ENCODE data around the gene KCNH3.

Gene KCNH3

GRCh38 chr12:49557917-49558215 lies 19.0 kb downstream of the KCNH3 start:
- in situ Hi-C loops (cut with HindIII; ENCODE audit: low pct_ligation_motif_present, low sequenced_read_pairs) = no loop called here
- DNase-seq = no peak
- H3K27me3 ChIP-seq (replicated peaks) = no peaks in the 10 kb centered on the region
- H3K4me3 ChIP-seq (ENCODE audit: low read depth, low read length) = no peak overlapping the region
- H3K36me3 ChIP-seq (replicated peaks) = peaks cover 54% of the 10 kb centered on the region
- H3K27ac ChIP-seq = no peak overlapping the region
- peak; percentile 39 for TF ChIP-seq CTCF (IDR thresholded peaks at IDR 0.05; ENCODE audit: low read depth, low read length, missing control alignments)

- Histone ChIP-seq H3K36me3 (replicated peaks) (peaks cover 59% of the 10 kb centered on the region), H3K27me3 (replicated peaks) (no peaks in the 10 kb centered on the region), H3K27ac (no peak overlapping the region), H3K4me3 (ENCODE audit: low read depth, low read length) (no peak overlapping the region)
- in situ Hi-C loops (cut with HindIII; ENCODE audit: low pct_ligation_motif_present, low sequenced_read_pairs) = no loop called here
- no peak for TF ChIP-seq CTCF (IDR thresholded peaks at IDR 0.05; ENCODE audit: low read depth, low read length, missing control alignments)
- DNase-seq = no peak
Measured at GRCh38 chr12:49558526-49558925, 19.7 kb downstream of the KCNH3 start.

- in situ Hi-C loops (cut with HindIII; ENCODE audit: low pct_ligation_motif_present, low sequenced_read_pairs) = no loop called here
- TF ChIP-seq CTCF (IDR thresholded peaks at IDR 0.05; ENCODE audit: low read depth, low read length, missing control alignments) = no peak
- H3K27ac ChIP-seq = no peak overlapping the region
- H3K4me3 ChIP-seq (ENCODE audit: low read depth, low read length) = no peak overlapping the region
- no peak for DNase-seq
- peaks cover 65% of the 10 kb centered on the region for H3K36me3 ChIP-seq (replicated peaks)
- H3K27me3 ChIP-seq (replicated peaks) = no peaks in the 10 kb centered on the region
Measured at GRCh38 chr12:49559011-49559675, 20.3 kb downstream of the KCNH3 start.

- in situ Hi-C loops (cut with HindIII; ENCODE audit: low pct_ligation_motif_present, low sequenced_read_pairs) = no loop called here
- no peak for DNase-seq
- H3K27ac ChIP-seq = no peak overlapping the region
- no peak for TF ChIP-seq CTCF (IDR thresholded peaks at IDR 0.05; ENCODE audit: low read depth, low read length, missing control alignments)
- no peaks in the 10 kb centered on the region for H3K27me3 ChIP-seq (replicated peaks)
- peaks cover 74% of the 10 kb centered on the region for H3K36me3 ChIP-seq (replicated peaks)
- no peak overlapping the region for H3K4me3 ChIP-seq (ENCODE audit: low read depth, low read length)
Measured at GRCh38 chr12:49560695-49561094, 21.9 kb downstream of the KCNH3 start.

- no peak overlapping the region for H3K27ac ChIP-seq
- in situ Hi-C loops (cut with HindIII; ENCODE audit: low pct_ligation_motif_present, low sequenced_read_pairs) = no loop called here
- peaks cover 60% of the 10 kb centered on the region for H3K36me3 ChIP-seq (replicated peaks)
- no peaks in the 10 kb centered on the region for H3K27me3 ChIP-seq (replicated peaks)
- no peak for DNase-seq
- TF ChIP-seq CTCF (IDR thresholded peaks at IDR 0.05; ENCODE audit: low read depth, low read length, missing control alignments) = no peak
- H3K4me3 ChIP-seq (ENCODE audit: low read depth, low read length) = no peak overlapping the region
Measured at GRCh38 chr12:49562233-49562632, 23.4 kb downstream of the KCNH3 start.

- Histone ChIP-seq H3K4me3 (ENCODE audit: low read depth, low read length) (no peak overlapping the region), H3K27me3 (replicated peaks) (no peaks in the 10 kb centered on the region), H3K27ac (no peak overlapping the region), H3K36me3 (replicated peaks) (peaks cover 58% of the 10 kb centered on the region)
- in situ Hi-C loops (cut with HindIII; ENCODE audit: low pct_ligation_motif_present, low sequenced_read_pairs) = no loop called here
- TF ChIP-seq CTCF (IDR thresholded peaks at IDR 0.05; ENCODE audit: low read depth, low read length, missing control alignments) = no peak
- DNase-seq = no peak
Measured at GRCh38 chr12:49562831-49563230, 24.0 kb downstream of the KCNH3 start.

All from brain microvascular endothelial cell (primary cell).